ENCODE measurements around the gene RABGEF1. TPM values are rescaled to one million over a fixed set of nuclear protein-coding genes. Genes with fewer than 3 reads are reported as not detected.

The RABGEF1 gene
- total and polyA plus RNA-seq, 2 donors (not counting 1 experiment from before 2014, with no cell fraction given) = 27.9 to 31.0 TPM

DNA sequence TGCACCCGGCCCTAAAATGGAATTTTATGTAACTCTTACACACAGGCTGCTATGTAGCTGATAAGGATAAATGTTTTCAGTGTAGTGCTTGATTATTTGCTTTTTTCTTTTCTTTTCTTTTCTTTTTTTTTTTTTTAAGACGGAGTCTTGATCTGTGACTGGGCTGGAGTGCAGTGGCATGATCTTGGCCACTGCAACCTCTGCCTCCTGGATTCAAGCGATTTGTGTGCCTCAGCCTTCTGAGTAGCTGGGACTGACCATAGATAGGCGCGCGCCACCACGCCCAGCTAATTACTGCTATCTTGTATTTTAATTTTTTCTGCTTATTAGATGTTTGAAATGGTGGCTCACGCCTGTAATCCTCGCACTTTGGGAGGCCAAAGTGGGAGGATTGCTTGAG lies 3.4 kb downstream of the RABGEF1 start:
- intact Hi-C loops (cut with micrococcal nuclease) = no loop called here
- no peak overlapping the region for H3K27ac ChIP-seq (ENCODE audit: low read length in 2 of 2)
- no peak for ATAC-seq (ENCODE audit: low read depth)
- H3K4me2 ChIP-seq (replicated peaks; ENCODE audit: low read depth, low read length, poor library complexity, severe bottlenecking) = no peak overlapping the region
- H3K4me3 Mint-ChIP-seq = peak overlapping the region; percentile 13
- H3K27ac Mint-ChIP-seq = no peak overlapping the region
- POLR2A ChIA-PET = interaction anchor here (0.7 kb wide), 2 partner anchors 25 to 211 kb away, joined by 3 to 4 read pairs; no protein-coding TSS in a partner anchor
- H3K4me3 ChIP-seq (ENCODE audit: control extremely low read depth in 1 of 5, extremely low read depth in 1 of 5, insufficient read depth in 1 of 5, low read depth in 2 of 5, low read length in 4 of 5) = no peak overlapping the region
- WGBS (ENCODE audit: insufficient coverage) = 100% methylated on average over 4 of the region's 9 CpGs
- H3K9me3 ChIP-seq (ENCODE audit: control extremely low read depth in 1 of 3, control insufficient read depth in 2 of 3, insufficient read depth in 1 of 3, low read length in 2 of 3) = no peaks in the 10 kb centered on the region
- no peak overlapping the region for H3K9ac ChIP-seq (ENCODE audit: low read length)
- no peaks in the 10 kb centered on the region for H3K9me3 Mint-ChIP-seq (ENCODE audit: insufficient read depth)
- H2AFZ ChIP-seq (ENCODE audit: insufficient read depth, low read depth, low read length, poor library complexity, severe bottlenecking) = no peak overlapping the region
- no peaks in the 10 kb centered on the region for H3K27me3 ChIP-seq (replicated peaks in 1 of 4; ENCODE audit: control extremely low read depth in 1 of 4, control insufficient read depth in 3 of 4, insufficient read depth in 4 of 4, low read length in 3 of 4)
- DNase-seq = no peak
- H3K4me1 ChIP-seq (ENCODE audit: control insufficient read depth in 2 of 2, insufficient read depth in 2 of 2, low read length in 2 of 2) = peaks cover 54 to 66% of the 10 kb centered on the region in 2 donors
- H3K27me3 Mint-ChIP-seq = no peaks in the 10 kb centered on the region
- H3K79me2 ChIP-seq (ENCODE audit: control insufficient read depth, insufficient read depth, low read length) = peaks cover 96% of the 10 kb centered on the region
- H3K36me3 ChIP-seq (replicated peaks in 1 of 2; ENCODE audit: control extremely low read depth in 1 of 2, control insufficient read depth in 1 of 2, extremely low read depth in 1 of 2, insufficient read depth in 2 of 2, low read length in 1 of 2) = peaks cover 0 to 2% of the 10 kb centered on the region in 2 experiments
- CTCF ChIA-PET = no interaction called here
- H4K20me1 ChIP-seq (ENCODE audit: control insufficient read depth, insufficient read depth, low read length, poor library complexity, severe bottlenecking) = no peaks in the 10 kb centered on the region
- TF ChIP-seq CTCF (IDR thresholded peaks at IDR 0.05) = no peak
- TF ChIP-seq EZH2 (IDR thresholded peaks at IDR 0.05; ENCODE audit: borderline replicate concordance, insufficient read depth, low read depth, low read length, poor library complexity, severe bottlenecking) = no peak
- H3K4me1 Mint-ChIP-seq = peaks cover 60% of the 10 kb centered on the region

- H2AFZ ChIP-seq (ENCODE audit: insufficient read depth, low read depth, low read length, poor library complexity, severe bottlenecking) = no peak overlapping the region
- peak overlapping the region; percentile 49 for H3K9ac ChIP-seq (ENCODE audit: low read length)
- TF ChIP-seq CTCF (IDR thresholded peaks at IDR 0.05) = no peak
- no peak for TF ChIP-seq EZH2 (IDR thresholded peaks at IDR 0.05; ENCODE audit: borderline replicate concordance, insufficient read depth, low read depth, low read length, poor library complexity, severe bottlenecking)
- H3K27ac Mint-ChIP-seq = peak overlapping the region; percentile 80
- intact Hi-C loops (cut with micrococcal nuclease) = no loop called here
- peaks cover 0 to 3% (median 0%) of the 10 kb centered on the region in 3 donors for H3K9me3 ChIP-seq (ENCODE audit: control extremely low read depth in 1 of 3, control insufficient read depth in 2 of 3, insufficient read depth in 1 of 3, low read length in 2 of 3)
- peaks cover 0 to 2% of the 10 kb centered on the region in 2 experiments for H3K36me3 ChIP-seq (replicated peaks in 1 of 2; ENCODE audit: control extremely low read depth in 1 of 2, control insufficient read depth in 1 of 2, extremely low read depth in 1 of 2, insufficient read depth in 2 of 2, low read length in 1 of 2)
- no peaks in the 10 kb centered on the region for H3K27me3 Mint-ChIP-seq
- no peaks in the 10 kb centered on the region for H3K9me3 Mint-ChIP-seq (ENCODE audit: insufficient read depth)
- peak overlapping the region; percentile 70 for H3K4me2 ChIP-seq (replicated peaks; ENCODE audit: low read depth, low read length, poor library complexity, severe bottlenecking)
- peaks cover 65 to 66% of the 10 kb centered on the region in 2 donors for H3K4me1 ChIP-seq (ENCODE audit: control insufficient read depth in 2 of 2, insufficient read depth in 2 of 2, low read length in 2 of 2)
- ChIA-PET CTCF (interaction anchor here (1.3 kb wide), 1 partner anchor 116 kb away, joined by 3 read pairs; no protein-coding TSS in a partner anchor), POLR2A (no interaction called here)
- no CpG with 5 or more reads among the region's 2 CpGs for WGBS (ENCODE audit: insufficient coverage)
- peaks cover 16% of the 10 kb centered on the region for H4K20me1 ChIP-seq (ENCODE audit: control insufficient read depth, insufficient read depth, low read length, poor library complexity, severe bottlenecking)
- ATAC-seq (ENCODE audit: low read depth) (no peak), DNase-seq (no peak)
- peak overlapping the region in 3 of 5 experiments; percentile 19 to 49 (median 28) for H3K4me3 ChIP-seq (ENCODE audit: control extremely low read depth in 1 of 5, extremely low read depth in 1 of 5, insufficient read depth in 1 of 5, low read depth in 2 of 5, low read length in 4 of 5)
- peaks cover 66% of the 10 kb centered on the region for H3K4me1 Mint-ChIP-seq
- H3K27ac ChIP-seq (ENCODE audit: low read length in 2 of 2) = peak overlapping the region; percentile 59 to 76
- peaks cover 99% of the 10 kb centered on the region for H3K79me2 ChIP-seq (ENCODE audit: control insufficient read depth, insufficient read depth, low read length)
- no peaks in the 10 kb centered on the region for H3K27me3 ChIP-seq (replicated peaks in 1 of 4; ENCODE audit: control extremely low read depth in 1 of 4, control insufficient read depth in 3 of 4, insufficient read depth in 4 of 4, low read length in 3 of 4)
- H3K4me3 Mint-ChIP-seq = peak overlapping the region; percentile 73
Measured at GRCh38 chr7:66747385-66747784, 6.9 kb downstream of the RABGEF1 start.
